ENCODE results near the gene NFE2L3.
"Not testable (repeated sequence)": the region's sequence is repeated elsewhere in the genome, so short reads cannot be mapped to it uniquely, and the experiment has no call there.

The NFE2L3 gene

DNA sequence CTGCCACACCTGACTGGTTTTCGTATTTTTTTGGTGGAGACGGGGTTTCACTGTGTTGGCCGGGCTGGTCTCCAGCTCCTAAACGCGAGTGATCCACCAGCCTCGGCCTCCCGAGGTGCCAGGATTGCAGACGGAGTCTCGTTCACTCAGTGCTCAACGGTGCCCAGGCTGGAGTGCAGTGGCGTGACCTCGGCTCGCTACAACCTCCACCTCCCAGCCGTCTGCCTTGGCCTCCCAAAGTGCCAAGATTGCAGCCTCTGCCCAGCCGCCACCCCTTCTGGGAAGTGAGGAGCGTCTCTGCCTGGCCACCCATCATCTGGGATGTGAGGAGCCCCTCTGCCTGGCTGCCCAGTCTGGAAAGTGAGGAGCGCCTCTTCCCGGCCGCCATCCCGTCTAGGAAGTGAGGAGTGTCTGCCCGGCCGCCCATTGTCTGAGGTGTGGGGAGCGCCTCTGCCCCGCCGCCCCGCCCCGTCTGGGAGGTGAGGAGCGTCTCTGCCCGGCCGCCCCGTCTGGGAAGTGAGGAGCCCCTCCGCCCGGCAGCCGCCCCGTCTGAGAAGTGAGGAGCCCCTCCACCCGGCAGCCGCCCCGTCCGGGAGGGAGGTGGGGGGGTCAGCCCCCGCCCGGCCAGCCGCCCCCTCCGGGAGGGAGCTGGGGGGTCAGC lies 4.2 kb upstream of the NFE2L3 start:
- DNase-seq, result not testable (repeated sequence)

DNA sequence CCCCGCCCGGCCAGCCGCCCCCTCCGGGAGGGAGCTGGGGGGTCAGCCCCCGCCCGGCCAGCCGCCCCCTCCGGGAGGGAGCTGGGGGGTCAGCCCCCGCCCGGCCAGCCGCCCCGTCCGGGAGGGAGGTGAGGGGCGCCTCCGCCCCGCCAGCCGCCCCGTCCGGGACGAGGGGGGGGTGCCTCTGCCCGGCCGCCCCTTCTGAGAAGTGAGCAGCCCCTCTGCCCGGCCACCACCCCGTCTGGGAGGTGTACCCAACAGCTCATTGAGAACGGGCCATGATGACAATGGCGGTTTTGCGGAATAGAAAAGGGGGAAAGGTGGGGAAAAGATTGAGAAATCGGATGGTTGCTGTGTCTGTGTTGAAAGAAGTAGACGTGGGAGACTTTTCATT lies 3.7 kb upstream of the NFE2L3 start:
- not testable (repeated sequence) for DNase-seq

DNA sequence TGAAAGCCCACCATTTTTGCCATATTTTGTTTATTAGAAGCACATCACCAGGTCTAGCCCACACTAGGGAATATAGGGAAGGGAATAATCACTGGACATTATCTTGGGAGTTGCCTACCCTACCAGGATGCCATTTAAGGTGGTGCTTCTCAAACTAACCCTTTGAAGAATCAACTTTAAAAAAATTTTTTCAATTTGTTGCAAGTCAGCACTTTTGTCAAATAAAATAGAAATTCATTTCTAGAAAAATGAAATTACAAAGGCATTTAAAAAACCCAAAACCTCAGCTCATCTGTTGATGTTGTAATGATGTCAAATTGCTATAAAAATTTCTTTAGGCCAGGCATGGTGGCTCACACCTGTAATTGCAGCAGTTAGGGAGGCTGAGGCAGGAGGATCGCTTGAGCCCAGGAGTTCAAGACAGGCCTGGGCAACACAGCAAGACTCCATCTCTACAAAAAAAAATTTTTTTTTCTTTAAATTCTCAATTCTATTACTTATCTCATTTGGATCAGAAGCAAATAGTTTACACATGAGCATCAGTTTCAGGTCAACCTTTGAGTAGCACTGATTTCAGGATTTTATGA lies 2.5 kb upstream of the NFE2L3 start:
- no peak for DNase-seq

DNA sequence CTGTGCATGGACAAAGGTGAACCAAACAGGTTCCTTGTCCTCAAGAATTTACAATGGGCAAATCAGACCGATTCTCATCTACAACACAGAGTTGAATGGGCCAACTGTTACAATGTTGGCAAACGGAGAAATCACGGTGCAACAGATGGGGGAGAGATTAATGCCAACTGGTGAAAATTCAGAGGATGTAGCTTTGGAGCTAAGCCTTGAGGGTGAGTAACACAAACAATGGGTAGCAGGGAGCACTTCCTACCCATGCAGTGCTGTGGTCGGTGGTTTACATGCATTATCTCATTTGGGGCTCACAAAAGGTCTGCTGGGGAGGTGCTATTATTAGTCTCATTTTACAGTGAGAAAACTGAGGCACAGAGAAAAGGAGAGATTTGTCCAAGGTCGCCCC lies 902 bp upstream of the NFE2L3 start:
- DNase-seq, result no peak

DNA sequence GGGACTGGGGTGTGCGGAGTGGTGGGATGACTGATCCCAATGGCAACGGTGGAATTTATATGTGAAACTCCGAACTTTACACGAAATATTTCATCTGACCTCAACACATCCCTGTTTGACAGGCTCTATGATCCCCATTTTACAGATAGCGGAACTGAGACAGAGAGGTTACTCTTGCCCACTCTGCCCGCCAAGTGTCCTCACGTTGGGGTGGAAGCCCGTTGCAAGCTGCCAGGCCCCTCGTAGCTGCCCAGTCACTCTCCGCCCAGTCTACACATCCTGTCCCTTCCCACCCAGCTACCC lies 397 bp upstream of the NFE2L3 start:
- DNase-seq, result no peak

DNA sequence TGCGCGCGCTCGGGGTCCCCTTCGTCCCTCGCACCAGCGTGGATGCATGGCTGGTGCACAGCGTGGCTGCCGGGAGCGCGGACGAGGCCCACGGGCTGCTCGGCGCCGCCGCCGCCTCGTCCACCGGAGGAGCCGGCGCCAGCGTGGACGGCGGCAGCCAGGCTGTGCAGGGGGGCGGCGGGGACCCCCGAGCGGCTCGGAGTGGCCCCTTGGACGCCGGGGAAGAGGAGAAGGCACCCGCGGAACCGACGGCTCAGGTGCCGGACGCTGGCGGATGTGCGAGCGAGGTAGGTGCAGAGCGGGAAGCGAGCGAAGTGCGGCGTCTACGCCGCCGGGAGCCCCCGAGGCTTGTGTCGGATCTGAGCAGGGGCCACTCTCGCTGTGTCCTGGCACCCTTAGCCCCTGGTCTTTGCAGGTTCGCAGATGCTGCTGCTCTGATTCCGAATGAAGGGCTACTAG lies 813 bp downstream of the NFE2L3 start:
- DNase-seq, result peak in 1 of 2 donors; percentile 26

DNA sequence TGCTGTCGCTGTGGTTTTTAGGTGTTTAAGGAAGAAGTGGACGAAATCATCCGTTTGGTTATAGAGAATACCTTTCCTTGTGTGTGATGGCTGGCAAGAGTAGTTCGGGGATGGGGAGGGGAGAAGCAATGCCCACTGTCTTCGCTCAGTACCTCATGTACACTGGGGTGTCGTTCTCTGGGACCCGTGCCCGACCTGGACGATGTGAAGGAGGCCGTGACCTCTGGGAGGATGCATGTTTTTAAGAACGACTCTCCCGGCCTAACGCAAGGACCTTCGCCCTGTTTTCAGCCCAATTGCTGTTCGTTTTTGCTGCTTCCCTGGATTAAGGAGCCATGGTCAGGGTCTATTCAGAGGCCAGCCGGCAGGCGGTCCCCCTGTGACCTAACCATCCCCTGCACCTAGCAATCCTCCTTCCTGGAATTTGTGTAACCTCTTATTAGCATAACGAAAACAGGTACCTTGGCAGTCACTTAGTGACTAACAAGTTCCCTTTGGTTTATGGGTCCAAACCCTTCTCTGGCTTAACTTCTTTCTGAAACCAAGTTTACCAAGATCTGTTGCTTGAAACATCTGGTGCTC lies 1.3 kb downstream of the NFE2L3 start:
- peak in 1 of 2 donors; percentile 24 for DNase-seq

DNA sequence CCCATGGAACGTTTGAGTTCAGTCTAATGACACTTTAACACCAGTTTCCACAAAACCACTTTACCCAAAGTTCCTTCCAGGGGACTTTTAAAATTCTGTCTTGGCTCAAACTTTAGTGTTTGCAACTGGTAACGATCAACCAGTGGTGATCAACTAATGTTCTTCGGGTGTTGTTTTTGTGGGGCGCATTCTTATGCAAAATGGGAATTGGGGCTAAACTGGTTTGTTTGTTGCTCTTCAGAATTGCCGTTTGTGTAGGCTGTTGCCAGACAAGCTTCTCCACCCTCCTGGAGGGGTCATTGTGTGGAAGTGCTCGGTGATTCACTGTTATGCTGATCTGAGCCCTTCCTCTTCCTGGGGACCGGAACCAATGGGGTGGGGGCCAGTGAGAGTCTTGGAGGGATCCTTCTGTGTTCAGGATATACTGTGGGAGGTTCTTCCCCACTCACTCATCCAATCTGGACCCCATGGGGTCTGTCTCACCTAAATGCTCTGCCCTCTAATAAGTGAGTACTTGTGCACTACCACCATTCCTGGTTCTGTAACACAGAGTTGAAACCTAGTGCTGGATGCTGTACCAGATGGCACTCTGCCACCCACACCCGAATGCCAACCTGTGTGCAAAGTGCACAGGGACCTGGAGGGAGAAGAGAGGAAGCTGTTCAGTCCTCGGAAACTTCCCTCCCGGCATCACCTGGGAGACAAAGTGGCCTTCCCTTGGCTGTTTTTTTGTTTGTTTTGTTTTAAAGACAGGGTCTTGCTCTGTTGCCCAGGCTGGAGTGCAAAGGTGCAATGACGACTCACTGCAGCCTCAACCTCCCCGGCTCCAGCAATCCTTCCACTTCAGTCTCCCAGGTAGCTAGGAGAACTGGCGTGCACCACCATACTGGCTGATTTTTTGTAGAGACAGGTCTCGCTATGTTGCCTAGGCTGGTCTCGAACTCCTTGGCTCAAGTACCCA lies 2.1 kb downstream of the NFE2L3 start:
- DNase-seq, result no peak

DNA sequence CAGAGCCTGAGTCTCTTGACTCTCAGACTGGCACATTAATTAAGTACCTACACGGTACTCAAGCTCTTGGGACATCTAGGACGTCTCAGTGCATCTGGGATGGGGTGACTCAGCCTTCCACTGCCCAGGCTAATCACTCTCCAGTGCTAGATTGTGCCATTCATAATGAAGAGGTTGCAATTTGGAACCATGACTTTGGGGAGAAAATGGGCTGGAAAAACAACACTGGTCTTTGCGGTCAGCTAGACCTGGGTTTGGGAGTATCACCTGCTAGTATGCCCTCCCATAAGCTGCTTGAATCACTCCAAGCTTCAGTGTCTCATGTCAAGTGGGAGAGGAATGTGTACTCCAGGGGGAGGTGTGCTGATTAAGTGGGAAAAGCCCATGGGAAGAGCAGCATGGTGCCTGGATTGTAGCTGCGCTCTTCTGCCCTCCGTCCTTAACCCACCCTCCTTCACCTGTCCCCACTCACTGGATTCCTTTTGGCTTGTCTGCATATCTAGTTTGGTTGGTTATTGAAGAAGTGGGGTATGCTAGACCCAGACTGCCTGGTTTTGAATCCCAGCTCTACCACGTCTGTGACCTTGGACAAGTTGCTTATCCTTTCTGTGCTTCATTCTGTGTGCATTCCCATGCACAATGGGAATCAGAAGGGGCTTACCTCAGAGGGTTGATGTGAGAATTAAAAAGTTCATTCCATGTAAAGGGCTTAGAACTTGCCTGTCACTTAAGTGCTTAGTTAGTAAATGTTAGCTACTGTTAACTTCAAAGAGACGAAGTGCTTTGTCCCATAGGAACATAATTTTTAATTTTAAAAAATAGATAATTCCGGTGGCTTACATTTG lies 3.8 kb downstream of the NFE2L3 start:
- DNase-seq, result no peak

DNA sequence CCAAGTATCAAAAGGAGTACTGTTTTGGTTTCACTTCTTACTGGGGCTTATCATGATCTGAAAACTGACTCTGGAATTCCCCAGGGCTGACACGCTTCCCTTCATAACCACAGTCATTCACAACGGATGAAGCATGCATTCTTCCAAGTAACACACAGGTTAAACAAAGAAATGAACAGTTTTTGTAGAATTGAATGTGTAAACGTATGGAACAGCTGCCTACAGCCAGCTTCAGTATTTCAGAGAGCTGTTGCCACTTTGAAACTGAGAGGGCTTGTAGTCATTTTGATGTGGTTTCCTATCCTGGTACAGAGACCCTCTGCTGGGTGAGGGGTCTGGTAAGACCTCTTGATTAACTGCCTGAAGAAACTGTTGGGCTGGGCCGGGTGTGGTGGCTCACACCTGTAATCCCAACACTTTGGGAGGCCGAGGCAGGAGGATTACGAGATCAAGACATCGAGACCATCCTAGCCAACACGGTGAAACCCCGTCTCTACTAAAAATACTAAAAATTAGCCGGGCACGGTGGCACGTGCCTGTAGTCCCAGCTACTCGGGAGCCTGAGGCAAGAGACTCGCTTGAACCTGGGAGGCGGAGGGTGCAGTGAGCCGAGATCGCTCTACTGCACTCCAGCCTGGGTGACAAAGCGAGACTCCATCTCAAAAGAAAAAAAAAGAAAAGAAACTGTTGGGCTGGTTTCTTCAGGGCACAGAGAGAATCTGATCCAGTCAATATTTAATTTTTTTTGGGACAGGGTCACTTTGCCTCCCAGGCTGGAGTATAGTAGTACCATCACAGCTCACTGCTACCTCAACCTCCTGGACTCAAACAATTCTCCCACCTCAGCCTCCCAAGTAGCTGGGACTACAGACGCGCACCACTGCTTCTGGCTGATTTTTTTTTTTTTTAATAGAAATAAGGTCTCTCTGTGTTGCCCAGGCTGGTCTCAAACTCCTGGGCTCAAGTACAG lies 4.7 kb downstream of the NFE2L3 start:
- DNase-seq, result peak in 1 of 2 donors; percentile 36

DNA sequence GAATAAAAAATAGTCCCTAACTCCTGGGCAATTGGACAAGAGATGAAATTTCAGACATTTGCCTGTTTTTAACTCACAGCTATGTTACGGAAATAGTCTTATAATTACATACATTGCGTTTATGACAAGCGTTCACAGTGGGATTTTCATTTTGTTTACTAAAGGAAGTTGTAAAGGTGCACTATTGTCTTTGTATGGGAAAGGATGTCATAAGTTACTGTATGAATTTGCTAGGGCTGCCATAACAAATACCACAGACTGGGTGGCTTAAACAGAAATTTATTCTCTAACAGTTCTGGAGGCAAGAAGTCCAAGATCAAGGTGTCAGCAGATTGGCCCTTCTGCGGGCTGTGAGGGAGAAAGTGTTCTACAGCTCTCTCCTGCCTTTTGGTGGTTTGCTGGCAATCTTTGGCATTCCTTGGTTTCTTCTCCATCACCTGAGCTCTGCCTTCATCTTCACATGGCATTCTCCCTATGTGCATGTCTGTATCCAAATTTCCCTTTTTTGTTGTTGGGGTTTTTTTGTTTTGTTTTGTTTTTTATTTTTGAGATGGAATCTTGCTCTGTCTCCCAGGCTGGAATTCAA lies 5.6 kb downstream of the NFE2L3 start:
- no peak for DNase-seq

DNA sequence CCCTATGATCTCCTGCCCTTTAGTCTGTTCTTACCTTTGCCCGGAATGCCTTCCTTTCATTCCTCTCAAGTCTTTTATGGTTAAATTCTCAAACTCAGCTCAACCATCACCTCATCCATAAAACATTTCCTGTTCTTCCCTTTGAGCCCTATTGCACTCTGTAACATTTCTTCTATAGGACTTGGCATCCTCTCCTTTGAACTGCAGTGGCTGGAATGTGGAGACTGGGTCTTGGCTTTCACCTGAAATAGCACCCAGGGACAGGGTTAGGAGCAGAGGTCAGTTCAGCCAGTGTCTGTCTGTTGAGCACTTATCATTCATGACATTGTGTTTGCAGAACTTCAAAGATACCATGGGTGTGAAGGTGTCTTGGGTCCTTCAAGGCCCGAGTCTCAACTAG lies 7.2 kb downstream of the NFE2L3 start:
- DNase-seq, result no peak

DNA sequence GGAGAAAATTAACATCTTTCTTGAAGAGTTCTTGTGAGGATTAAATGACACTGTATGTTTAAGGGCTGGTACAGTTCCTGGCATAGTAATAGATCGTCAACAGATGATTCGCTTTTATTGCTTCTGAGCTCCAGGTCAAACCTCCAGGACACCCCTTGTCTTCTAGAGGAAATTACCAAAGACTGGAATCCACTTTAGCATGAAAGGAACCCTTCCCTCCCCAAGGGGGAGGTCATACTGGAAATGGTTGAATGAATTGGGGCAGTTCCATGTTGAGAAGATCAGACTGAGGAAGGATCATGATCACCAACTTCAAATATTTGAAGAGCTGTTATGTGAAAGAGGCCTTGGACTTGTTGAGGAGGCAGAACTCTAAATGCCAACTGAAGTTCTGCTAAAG lies 8.9 kb downstream of the NFE2L3 start:
- DNase-seq, result no peak

DNA sequence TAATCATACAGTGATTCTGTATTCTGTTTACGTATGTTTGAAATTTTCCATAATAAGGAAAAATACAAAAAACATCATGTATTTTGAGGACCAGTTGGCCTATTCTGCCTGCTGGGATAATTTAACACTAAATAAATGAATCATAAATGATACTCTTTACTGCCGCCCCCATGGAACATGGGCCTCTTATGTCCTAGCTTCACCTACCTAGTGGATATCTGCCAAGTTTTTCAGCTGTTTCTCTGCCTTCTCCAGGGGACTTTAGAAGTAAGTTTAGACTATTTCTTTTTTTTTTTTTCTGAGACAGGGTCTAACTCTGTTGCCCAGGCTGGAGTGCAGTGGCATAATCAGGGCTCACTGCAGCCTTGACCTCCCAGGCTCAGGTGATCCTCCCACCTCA lies 10.4 kb downstream of the NFE2L3 start:
- DNase-seq, result no peak

DNA sequence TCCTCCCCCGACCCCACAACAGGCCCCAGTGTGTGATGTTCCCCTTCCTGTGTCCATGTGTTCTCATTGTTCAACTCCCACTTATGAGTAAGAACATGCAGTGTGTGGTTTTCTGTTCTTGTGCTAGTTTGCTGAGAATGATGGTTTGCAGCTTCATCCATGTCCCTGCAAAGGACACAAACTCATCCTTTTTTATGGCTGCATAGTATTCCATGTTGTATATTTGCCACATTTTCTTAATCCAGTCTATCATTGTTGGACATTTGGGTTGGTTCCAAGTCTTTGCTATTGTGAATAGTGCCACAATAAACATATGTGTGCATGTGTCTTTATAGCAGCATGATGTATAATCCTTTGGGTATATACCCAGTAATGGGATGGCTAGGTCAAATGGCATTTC lies 11.8 kb downstream of the NFE2L3 start:
- not testable (repeated sequence) for DNase-seq

DNA sequence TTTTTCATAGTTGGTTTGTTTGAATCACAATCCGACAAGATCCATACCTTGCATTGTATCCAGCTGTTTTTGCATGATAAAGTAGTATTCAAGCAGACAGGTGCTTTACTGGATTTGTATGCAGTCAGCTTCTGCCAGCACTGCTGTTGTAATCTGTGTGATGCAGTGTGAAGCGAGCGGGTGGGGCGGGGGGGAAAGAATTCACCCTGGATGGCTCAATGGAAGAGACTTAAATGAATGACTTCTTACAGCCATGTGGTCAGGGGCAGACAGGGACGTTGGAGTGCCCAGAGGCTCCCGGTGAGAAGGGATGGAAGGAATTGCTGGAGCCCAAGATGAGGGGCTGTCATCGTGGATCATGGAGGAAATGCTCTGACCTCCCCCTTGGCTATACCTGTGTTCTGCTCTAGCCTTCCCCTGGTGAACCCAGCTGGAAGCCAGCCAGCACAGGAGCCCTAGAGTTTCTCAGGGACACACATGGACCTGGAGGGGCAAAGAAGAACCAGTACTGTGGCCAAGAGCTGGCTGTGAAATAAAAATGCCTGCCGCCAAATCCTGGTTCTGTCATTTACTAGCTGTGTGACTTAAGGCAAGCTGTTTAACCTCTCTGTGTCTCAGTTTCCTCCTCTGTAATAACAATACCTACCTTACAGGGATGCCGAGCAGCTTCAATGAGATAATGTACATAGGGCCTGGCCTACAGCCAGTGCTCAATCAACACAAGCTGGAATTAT lies 14.1 kb downstream of the NFE2L3 start:
- DNase-seq, result no peak

DNA sequence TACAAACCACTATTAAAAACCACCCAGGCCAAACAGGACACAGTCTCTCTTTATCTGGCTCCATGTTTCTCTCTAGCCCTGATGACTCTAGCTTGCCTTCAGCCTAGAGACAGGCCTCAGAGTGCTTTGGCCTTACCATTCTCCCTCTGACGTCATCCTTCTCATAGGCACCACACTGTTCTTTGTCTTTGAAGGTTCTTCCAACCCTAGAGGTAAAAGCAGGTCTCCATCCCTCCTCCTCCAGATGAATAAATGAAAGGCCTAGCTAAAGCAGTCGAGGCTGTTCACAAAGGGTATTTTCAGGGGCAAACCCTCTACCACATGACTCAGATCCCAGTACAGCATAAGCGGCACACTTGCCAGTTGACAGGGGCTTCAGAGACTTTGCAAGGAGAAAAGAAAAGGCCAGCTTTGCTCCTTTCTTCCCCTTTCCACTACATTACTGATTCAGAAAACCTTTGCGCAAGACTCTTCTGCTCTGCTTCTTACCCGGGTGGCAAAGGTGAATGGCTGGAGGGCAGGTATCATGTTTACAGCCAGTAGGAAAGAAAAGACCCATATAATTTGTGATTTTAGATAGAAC lies 14.8 kb downstream of the NFE2L3 start:
- DNase-seq, result no peak

DNA sequence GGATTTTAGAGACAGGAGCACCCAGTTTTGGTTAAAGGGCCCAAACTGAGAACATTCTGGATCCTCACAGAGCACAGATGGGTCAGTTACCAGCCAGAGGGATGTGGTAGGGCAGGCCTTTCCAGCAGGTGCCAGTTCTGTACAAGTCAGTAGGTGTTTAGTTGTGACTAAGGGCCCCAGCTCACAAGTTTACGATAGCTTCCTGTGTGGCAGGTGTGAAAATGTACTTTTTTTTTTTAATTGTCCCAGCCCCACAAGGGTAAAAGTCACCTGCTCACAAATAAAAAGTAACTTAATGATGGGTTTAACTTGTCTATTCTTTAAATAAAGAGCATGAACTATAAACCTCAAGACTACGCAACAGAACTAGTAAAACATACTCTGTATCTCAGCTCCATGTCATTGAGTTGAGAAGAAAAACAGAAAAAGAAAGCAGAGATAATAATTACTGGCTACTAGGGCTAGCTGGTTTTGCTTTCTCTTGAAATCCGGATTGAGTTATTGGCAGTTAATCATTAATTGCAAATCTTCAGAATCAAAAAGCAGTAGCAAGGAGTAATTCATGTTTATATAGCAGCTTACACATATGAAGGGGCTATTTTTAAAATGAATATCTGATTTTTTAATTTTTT lies 15.4 kb downstream of the NFE2L3 start:
- no peak for DNase-seq

DNA sequence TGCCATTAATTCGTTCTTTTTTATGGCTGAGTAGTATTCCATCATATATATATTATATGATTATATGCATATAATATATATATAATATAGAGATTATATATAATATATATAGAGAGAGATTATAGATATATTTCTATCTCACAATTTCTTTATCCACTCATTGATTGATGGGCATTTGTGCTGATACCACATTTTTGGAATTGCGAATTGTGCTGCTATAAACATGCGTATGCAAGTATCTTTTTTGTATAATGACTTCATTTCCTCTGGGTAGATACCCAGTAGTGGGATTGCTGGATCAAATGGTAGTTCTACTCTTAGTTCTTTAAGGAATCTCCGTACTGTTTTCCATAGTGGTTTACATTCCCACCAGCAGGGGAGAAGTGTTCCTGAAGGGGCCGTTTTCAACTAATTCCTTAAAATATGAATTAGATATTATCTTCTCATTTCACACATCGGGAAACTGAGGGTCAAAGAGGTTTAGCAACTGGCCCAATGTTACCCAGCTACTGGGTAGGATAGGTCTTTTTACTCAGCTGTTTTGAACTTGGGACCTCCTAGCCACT lies 16.5 kb downstream of the NFE2L3 start:
- DNase-seq, result no peak
